GM19025 (cell line): Measurements from ENCODE around the gene SLC5A3.

ENCODE experiments used
- ATAC-seq: cut with Tn5 transposase; IDR thresholded peaks from one replicate; pipeline ENCODE4 v1.9.1; 2021; ENCODE audit warnings: mild to moderate bottlenecking, low read depth, moderate library complexity; ENCODE audit not compliant: unreplicated experiment

Gene SLC5A3

DNA sequence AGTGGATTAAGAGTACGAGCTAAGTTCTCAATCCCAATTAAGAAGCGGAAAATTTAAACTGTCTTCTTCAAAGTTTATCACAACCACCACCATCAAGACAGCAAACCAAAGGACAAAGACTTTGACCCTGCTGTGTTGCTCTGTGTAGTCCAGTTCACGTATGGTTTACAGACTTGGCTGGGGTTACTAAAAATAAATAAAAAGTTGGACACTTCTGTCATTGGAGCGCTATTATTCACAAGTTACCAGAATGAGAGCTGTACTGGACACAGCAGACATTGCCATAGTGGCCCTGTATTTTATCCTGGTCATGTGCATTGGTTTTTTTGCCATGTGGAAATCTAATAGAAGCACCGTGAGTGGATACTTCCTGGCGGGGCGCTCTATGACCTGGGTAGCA lies 21.6 kb downstream of the SLC5A3 start:
- ATAC-seq, result no peak

- no peak for ATAC-seq
Observed at GRCh38 chr21:34097442-34097841, 24.1 kb downstream of the SLC5A3 start.

GRCh38 chr21:34100337-34100736 lies 27.0 kb downstream of the SLC5A3 start:
- ATAC-seq, result no peak

DNA sequence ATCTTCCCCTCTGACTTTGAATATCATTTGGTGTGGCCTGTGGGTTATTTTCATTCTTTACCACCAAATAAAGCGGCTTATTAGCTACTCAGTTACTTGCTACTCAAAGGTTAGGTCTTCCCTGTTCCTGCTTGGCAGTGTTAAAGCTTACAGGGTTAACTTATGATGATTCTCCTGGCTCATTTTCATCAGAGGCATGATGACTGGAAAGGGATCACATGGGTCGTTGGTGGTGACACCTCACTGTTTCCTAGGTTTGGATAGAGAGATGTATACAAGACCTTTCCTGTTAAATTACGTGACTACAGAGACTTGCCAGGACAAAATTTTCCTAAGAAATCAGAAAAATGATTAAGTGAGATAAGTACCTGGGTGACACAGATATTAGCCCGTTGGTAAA lies 27.4 kb downstream of the SLC5A3 start:
- no peak for ATAC-seq

GRCh38 chr21:34105947-34106541 lies 32.7 kb downstream of the SLC5A3 start:
- no peak for ATAC-seq

DNA sequence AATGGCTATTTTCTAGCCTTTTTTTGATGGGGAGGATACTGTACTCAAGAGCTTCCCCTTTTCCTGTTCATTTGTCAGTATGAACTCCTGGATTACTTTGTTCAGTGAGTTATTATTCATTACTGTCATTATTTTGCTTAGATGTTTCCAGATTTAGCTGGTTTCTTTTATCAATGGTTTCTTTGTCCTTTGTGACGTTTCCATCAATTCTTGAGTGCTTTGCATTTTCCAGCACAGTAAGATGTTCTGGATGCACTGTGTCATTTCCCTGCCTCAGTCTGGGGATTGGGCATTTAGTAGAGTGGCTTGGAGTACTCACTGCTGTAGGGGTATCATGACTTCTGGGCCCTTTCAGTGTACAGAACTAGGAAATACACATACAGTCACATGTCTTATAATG lies 34.2 kb downstream of the SLC5A3 start:
- ATAC-seq, result no peak

DNA sequence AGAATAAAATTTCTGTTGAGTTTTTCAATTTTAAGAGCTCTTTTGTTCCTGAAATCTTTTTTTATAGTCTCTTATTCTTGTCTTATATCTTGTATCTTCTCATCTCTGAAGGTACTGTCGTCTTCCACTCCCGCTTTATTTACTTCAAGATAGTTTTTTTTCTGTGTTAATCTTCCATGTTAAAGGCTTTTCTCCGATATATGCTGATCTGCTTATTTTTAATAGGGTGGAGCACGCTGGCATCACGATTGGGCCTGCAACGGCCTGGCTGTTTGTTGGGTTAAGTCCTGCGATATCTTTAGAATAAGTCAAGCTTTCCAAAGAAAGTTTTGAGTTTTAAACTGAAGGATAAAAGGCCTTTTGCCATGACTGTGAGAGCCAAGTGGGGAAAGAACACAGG lies 35.7 kb downstream of the SLC5A3 start:
- ATAC-seq, result no peak

GRCh38 chr21:34110594-34111202 lies 37.3 kb downstream of the SLC5A3 start:
- ATAC-seq, result no peak

GRCh38 chr21:34112316-34113033 lies 39.1 kb downstream of the SLC5A3 start:
- no peak for ATAC-seq

DNA sequence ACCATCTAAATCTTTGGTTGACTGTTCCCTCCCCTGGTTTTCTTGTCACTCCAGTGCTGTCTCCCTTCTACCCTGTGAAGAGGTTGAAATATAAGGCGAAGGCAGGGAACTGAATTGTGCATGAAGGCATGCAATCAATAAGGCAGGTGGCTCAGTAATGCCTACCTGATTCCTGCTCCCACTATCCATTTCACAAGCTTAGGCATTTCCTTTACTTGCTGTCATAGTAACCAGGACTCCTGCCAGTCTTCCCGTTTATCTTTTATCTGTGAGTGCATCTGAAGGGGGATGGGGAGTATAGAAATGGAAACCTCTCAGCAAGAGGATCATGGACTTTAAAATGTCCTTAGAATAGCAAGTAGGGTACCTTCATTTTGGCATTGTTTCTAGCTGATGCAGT lies 40.5 kb downstream of the SLC5A3 start:
- no peak for ATAC-seq

DNA sequence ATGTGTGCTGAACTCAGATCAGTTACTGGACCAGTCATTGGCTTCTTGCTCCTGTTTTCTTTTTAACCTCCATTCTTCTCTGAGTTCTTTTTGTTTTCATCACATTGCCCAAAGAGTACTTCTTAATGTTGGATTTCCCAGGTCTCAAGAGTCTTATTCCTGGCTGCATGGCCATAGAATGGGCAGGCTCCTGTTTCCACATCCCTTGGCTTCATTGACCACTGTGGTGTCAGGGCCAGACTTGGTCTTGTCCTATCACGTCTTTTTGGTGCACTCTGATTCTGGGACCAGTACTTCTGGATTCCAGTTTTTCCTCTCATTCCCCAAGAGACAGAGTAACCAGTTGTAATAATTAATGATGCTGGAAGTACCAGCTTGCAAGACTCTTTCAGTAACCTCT lies 41.8 kb downstream of the SLC5A3 start:
- no peak for ATAC-seq

- no peak for ATAC-seq
Observed at GRCh38 chr21:34116569-34116968, 43.2 kb downstream of the SLC5A3 start.

- no peak for ATAC-seq
Observed at GRCh38 chr21:34120867-34121266, 47.5 kb downstream of the SLC5A3 start.

DNA sequence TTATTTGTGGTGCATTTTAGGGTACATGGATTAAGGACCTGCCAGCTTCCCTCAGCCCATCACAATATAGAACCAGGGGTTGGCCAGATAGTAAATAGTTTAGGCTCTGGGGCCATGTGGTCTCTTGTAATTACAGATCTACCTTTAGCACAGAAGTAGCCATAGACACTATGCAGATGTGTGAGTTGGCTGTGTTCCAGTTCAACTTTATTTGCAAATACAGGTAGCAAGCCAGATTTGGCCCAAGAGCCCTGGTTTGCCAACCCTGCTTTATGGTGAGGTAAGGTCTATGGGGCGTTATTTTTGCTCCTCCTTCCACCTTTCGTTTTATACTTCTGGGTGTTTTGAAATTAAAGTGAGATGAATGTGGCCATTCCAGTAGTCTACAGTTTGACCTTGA lies 48.7 kb downstream of the SLC5A3 start:
- ATAC-seq, result no peak
